B cell (primary cell): ENCODE results near the gene CDC42.

Experiments
- EZH2 ChIP-seq: IDR thresholded peaks from 2 replicates; pipeline ENCODE4 v1.6.1; 2012; ENCODE audit warnings: borderline replicate concordance, low read depth, mild to moderate bottlenecking, moderate library complexity, low read length; ENCODE audit not compliant: insufficient read depth, poor library complexity, severe bottlenecking
- TF ChIP-seq, protein P1 (sequence below): fragments of 200-600 bp; IDR thresholded peaks from one replicate; pipeline ENCODE4 v1.8.0; 2022; ENCODE audit warnings: antibody characterized with exemption, mild to moderate bottlenecking

DNA sequence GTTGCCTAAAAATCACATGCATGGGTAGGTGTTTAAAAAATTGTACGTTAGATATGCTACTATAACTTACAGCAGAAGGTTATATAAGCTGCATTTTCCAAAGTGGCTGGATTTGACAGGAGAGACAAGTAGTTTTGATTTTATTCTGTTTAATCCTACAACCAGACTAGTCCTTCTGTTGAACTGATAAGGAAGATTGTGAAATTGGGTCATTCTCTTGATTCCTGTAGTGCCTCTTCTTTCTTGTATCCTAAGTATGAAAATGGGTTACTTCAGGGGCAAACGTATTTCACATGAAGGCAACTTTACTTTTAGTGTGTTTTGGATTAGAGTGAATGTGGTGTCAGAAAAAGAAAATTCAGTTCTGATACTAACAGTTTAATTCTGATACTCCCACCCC, 19.0 kb downstream of the CDC42 start:
- TF ChIP-seq, protein P1, sequence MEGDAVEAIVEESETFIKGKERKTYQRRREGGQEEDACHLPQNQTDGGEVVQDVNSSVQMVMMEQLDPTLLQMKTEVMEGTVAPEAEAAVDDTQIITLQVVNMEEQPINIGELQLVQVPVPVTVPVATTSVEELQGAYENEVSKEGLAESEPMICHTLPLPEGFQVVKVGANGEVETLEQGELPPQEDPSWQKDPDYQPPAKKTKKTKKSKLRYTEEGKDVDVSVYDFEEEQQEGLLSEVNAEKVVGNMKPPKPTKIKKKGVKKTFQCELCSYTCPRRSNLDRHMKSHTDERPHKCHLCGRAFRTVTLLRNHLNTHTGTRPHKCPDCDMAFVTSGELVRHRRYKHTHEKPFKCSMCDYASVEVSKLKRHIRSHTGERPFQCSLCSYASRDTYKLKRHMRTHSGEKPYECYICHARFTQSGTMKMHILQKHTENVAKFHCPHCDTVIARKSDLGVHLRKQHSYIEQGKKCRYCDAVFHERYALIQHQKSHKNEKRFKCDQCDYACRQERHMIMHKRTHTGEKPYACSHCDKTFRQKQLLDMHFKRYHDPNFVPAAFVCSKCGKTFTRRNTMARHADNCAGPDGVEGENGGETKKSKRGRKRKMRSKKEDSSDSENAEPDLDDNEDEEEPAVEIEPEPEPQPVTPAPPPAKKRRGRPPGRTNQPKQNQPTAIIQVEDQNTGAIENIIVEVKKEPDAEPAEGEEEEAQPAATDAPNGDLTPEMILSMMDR, result no peak
- TF ChIP-seq EZH2, result no peak
